Measurements from ENCODE around the gene JPH4. TPM values are rescaled to one million over a fixed set of nuclear protein-coding genes. Genes with fewer than 3 reads are reported as not detected.

Gene JPH4
- total RNA-seq, 2 donors from 2014 or later = 0.52 to 0.99 TPM

- Histone ChIP-seq H3K4me3 (no peak overlapping the region), H3K27me3 (no peaks in the 10 kb centered on the region), H3K36me3 (replicated peaks in 1 of 2; ENCODE audit: insufficient read depth in 1 of 2, low read depth in 2 of 2) (no peaks in the 10 kb centered on the region), H3K4me1 (peaks cover 70% of the 10 kb centered on the region), H3K27ac (no peak overlapping the region), H3K9me3 (no peaks in the 10 kb centered on the region)
- DNase-seq (no peak), ATAC-seq (no peak)
- intact Hi-C loops (cut with DNase I) = no loop called here
- TF ChIP-seq POLR2A (IDR thresholded peaks at IDR 0.05) (no peak), CTCF (IDR thresholded peaks at IDR 0.05) (no peak)
- 74 to 75% methylated on average over 3 of the region's 3 CpGs for WGBS, 2 donors
Measured at GRCh38 chr14:23604675-23605170, 26.1 kb upstream of the JPH4 start.

DNA sequence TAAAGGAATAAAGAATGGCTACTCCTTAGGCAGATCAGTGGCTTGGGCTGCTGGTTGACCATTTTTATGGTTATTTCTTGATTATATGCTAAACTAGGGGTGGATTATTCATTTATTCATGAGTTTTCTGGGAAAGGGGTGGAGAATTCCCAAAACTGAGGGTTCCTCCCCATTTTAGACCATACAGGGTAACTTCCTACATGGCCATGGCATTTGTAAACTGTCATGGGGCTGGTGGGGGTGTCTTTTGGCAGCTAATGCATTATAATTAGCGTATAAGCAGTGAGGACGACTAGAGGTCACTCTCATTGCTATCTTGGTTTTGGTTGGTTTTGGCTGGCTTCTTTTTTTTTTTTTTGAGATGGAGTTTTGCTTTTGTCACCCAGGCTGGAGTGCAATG lies 25.6 kb upstream of the JPH4 start:
- no peak overlapping the region for H3K27ac ChIP-seq
- WGBS, 2 donors = 51 to 73% methylated on average over 2 of the region's 2 CpGs
- H3K27me3 ChIP-seq = no peaks in the 10 kb centered on the region
- no peak for DNase-seq
- no peaks in the 10 kb centered on the region for H3K9me3 ChIP-seq
- H3K36me3 ChIP-seq (replicated peaks in 1 of 2; ENCODE audit: insufficient read depth in 1 of 2, low read depth in 2 of 2) = no peaks in the 10 kb centered on the region
- no peak overlapping the region for H3K4me3 ChIP-seq
- intact Hi-C loops (cut with DNase I) = no loop called here
- ATAC-seq = no peak
- TF ChIP-seq POLR2A (IDR thresholded peaks at IDR 0.05) (no peak), CTCF (IDR thresholded peaks at IDR 0.05) (no peak)
- peaks cover 65% of the 10 kb centered on the region for H3K4me1 ChIP-seq

DNA sequence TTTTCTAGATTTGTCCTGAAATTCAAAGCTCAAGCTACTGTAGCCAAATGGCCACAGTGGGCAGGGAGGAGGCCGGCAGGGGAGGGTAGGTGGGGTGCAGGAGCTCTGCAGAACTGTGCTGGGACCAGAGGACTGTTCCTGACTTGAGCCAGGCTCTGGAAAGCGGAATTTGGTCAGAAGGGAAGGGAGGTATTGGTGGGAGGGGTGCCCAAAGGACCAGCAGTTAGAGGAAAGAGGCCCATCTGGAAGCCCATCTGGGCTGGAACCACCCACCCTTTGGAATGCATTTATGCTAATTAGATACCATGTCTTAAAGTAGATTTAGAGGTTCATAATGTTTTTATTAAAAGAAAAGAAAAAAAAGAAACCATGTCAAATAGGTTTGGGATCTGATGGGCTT lies 24.5 kb upstream of the JPH4 start:
- Histone ChIP-seq H3K9me3 (no peaks in the 10 kb centered on the region), H3K27ac (no peak overlapping the region), H3K4me3 (no peak overlapping the region), H3K27me3 (no peaks in the 10 kb centered on the region), H3K36me3 (replicated peaks in 1 of 2; ENCODE audit: insufficient read depth in 1 of 2, low read depth in 2 of 2) (no peaks in the 10 kb centered on the region), H3K4me1 (peaks cover 54% of the 10 kb centered on the region)
- DNase-seq (no peak), ATAC-seq (no peak)
- no peak for TF ChIP-seq POLR2A (IDR thresholded peaks at IDR 0.05)
- TF ChIP-seq CTCF (IDR thresholded peaks at IDR 0.05) = no peak
- WGBS, 2 donors = 89 to 93% methylated on average over 2 of the region's 2 CpGs
- intact Hi-C loops (cut with DNase I) = no loop called here

DNA sequence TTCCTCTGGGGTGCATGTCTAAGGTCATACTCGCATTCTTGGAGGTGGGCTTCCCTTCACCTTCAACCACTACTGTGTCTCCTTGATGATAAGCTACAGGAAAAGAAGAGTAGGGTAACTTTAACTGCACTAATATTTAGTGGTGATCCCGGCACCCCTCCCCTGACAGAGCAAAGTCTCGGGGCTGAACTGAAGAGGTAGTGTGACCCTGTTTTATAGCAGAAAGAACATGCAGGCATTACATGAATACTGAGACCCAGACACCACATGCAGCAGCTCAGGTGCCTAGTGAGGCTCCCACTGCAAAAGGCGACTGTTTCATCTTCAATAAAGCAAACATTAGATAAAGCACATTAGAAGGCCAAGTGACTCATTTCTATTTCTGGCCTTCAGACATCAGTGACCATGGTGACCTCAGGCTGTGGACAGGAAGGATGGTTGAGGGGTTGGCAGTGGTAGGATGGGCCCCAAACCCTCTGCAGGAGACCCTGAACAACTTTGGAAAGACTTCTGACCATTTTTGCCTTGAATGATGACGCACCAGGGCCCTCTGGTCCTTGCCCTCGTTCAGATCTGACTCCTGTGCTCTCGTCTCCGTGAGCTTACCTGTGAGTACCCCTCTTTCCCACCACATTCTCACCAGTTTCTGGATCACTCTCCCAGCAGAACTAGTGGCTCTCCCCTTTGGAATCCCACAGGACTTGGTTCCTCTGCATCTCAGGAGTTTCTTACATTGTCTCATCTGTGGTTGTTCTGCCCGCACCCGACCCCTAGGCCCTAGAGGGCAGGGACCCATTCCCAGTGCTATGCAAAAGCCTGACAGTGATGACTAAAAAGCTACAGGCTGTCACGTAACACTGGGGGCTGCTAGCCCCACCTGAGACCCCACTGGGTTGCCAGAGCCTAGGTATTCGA lies 23.8 kb upstream of the JPH4 start:
- Histone ChIP-seq H3K27ac (peak overlapping the region in 1 of 4 donors; percentile 36), H3K36me3 (replicated peaks in 1 of 2; ENCODE audit: insufficient read depth in 1 of 2, low read depth in 2 of 2) (no peaks in the 10 kb centered on the region), H3K9me3 (no peaks in the 10 kb centered on the region), H3K27me3 (no peaks in the 10 kb centered on the region), H3K4me3 (no peak overlapping the region), H3K4me1 (peaks cover 48% of the 10 kb centered on the region)
- TF ChIP-seq POLR2A (IDR thresholded peaks at IDR 0.05) (no peak), CTCF (IDR thresholded peaks at IDR 0.05) (no peak)
- ATAC-seq (peak; percentile 74), DNase-seq (peak in 2 of 4 donors; percentile 35 to 44)
- WGBS, 2 donors = 86 to 94% methylated on average over 11 to 12 of the region's 12 CpGs
- intact Hi-C loops (cut with DNase I) = no loop called here

All from body of pancreas (tissue), 4 donors.